SHP77 (cell line): ENCODE results near the gene ZNF280B.

ENCODE experiments used
- DNase-seq, 2 experiments: peaks; one replicate each; lab custom pipeline; 2025; lab: John Stamatoyannopoulos, UW

The ZNF280B gene

DNA sequence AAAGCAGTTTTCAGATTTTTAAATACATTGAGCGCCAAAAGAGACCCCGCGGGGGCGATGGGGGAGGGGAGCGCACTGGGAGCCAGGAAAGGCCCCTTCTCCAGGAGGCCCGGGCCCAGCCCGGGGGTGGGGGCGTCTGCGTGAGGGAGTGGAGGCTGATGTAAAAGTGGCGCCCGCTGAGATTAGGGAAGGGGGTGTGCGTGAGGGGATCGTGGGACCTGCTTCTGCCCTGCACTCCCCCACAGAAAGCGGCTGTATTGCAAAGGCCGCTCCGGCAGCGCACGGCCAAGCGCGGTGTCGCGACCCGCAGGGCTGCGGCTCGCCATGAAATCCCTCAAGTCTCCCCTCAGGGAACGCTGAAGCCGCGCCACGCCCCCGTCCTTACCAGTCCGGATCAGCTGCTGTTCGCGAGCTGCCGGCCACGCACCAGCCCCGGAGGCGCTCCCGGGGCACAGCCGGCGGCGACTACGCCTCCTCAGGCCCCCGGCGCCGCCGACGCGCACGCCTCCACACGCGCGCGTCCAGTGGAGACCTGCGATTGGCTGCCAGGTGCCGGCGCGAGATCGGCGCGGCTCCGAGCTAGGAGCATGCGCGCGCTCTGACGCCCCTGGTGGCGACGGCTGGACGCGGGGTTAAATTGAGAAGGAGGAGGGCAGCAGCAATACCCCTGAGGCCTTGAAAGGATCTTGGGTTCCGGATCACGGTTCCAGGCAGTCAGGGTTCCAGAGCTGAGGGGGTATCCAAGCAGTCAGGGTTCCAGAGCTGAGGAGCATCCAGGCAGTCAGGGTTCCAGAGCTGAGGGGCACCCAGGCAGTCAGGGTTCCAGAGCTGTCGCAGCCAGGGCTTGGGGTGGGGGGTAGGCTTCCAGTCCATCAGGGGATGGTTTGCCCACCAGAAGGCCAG, at the start of gene ZNF280B:
Gene ZNF280B (minus strand): TSS at position 469 of the 903 bp plus-strand sequence. CDS start 19,344 bp downstream, outside the sequence.
- peak; percentile 79 to 88 for DNase-seq

GRCh38 chr22:22556995-22557925, 48.7 kb upstream of the ZNF280B start:
- DNase-seq = no peak

GRCh38 chr22:22556578-22556977, 48.0 kb upstream of the ZNF280B start:
- no peak for DNase-seq

DNA sequence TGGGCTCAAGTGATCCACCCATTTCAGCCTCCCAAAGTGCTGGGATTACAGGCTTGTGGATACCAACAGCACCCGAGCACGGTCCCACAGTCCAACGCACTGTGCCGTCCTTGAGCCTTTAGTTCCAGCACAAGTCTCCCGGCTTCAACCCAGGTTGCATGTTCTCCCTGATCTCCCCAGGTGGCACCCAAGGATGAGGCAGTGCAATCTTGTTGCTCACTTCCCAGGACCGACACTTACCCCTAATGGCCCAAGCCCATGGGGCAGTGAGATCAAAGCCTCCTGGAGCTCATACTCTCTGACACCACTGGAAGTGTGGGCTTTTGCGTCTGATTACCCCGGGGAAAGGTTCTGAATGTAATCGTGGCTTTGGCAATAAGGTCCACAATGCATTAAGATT, 47.1 kb upstream of the ZNF280B start:
- DNase-seq = no peak

- no peak for DNase-seq
Measured at GRCh38 chr22:22554587-22555284, 46.2 kb upstream of the ZNF280B start.

DNA sequence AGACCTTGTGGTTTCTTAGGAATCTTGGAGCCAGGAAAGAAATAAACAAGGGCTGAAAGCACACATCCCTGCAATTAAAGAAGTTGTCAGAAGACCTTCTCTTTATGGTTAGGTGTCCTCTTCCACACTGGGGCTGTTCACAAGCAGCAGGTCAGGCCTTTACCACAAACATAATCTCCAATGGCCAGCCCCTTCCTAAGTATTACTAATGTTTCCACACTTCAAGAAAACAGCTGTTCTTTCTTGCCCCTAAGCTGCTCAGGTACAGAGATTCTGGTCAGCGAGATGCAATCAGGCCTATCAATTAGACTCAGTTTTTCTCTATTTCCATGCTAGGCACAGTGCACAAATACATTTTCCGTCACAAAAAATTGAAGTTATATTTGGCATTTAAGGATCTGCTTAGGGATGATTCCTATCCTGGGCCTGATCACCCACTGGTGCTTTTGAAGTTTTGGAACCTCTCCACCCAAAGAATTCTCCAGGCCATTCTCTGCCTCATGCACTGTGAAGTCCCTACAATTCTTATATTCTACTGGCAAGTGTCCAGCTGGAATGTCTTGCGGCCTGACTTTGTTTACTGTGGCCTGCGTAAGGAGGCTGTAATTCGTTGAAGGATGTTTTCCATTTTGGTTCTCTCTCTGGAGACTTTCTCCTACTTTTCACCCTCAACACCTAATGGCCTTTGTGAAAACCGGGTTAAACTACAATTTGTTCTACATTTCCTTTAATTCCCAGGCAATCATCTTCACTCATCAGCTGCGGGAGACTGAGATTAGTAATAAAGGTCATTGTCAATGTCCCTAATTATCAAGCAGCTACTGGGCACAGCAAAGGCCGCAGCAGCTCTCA, 45.4 kb upstream of the ZNF280B start:
- DNase-seq = no peak

DNA sequence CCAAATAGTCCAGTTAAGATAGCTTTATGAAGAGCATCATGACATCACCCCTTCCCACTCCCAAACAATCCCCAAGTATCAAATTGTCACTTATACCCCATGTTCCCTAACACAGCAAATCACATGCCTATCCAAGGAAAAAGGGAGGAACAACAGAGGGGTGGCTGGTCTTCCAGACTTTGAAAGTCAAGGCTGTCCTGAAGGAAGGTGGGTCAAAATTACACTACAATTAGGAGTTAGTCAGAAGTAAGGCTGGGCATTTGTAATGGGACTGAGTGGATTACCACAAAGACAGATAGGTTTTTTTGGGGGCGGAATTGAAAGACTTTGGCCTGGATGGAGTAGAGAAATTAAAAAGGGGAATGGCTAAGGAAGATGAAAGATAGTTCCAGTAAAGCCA, 44.6 kb upstream of the ZNF280B start:
- no peak for DNase-seq

DNA sequence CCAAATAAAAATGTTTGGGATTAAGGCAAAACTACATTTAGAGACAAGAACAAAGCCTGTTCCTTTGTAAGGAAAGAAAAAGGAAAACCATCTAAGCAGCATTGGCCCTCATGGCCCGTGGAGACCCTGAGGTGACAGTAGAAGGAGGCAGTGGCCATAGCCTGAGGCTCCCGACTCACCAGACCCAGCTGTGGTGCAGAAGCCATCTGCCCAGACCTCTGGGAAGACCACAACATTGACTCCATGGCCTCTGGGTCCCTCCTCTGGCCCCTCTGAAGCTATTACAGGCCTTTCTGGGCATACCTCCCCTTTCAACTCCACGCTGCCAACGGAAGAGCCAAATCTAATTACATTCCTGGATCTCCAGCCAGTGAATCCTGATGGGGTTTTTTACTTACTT, 44.1 kb upstream of the ZNF280B start:
- DNase-seq = no peak

DNA sequence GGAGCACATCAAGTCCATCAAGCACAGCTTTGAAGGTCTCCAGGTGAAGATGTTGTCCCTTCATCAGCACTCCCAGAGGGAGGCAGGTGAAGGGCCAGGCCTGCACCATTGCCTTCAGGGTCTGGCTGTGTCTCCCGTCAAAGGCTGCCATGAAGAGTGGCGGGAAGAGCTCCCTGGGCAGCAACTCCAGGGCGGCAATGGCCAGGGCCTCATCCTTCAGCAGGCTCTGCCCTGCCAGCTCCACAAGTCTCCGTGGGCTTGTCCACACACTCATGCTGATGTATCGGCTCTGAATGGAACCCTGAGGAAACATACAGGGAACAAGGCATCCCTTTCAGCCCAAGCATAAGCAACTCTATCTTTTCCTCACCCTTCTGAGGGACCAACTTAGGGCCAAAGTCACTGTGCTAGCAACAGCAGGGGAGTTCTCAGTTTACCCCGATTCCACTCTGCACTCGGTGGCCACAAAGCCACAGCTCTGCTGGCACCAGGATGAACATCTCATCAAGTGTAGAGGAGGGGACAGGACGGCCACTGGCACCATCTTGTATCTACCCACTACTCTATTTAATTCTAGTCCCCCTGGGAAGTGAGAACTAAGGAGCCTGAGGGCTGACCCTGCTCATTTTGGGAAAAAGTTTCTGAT, 42.4 kb upstream of the ZNF280B start:
- DNase-seq = no peak

DNA sequence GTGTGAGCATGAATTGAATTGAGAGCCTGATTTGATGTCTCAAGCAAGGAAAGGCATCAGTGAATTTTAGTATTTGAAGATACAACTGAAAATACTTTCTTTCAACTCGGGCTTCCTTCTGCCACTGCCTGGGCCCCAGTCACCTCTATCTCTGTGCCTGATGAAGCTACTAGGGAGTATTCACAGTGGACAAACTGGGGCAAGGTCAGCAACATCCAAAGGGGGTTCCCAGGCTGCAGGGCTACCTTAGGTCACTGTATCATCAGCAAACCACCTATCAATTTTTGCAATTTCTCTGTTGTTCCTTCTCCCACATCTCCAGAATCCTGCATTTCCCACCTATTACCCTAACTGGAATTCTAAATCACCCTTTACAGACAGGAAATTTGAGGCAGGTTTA, 40.4 kb upstream of the ZNF280B start:
- no peak for DNase-seq

- DNase-seq = no peak
Measured at GRCh38 chr22:22548317-22548716, 39.8 kb upstream of the ZNF280B start.

DNA sequence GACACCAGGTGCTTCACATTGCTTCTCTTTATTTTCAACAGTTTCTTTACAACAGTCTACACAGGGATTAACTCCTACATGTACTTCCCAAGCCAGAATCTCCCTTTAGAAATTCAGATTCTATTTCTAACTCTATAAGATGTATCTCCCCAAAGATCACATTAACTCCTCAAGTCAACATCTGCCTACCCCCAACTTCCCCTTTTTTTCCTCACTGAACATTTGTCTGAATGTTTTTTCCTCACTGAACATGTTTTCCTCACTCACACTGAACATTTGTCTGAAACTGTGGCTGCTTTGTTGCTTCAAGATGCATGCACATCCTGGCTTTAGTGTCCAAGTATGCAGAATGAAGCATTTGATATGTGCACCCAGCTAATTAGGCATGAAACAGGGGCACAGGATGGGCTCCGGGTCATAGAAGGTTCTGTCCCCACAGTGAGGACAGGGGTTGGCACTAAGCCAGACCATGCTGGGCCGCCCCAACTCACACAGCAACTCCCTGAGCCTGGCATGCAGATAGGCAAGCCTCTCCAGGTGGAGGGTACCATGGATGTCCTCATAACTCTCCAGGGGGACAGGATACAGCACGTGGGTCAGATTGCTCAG, 39.3 kb upstream of the ZNF280B start:
- no peak for DNase-seq

- DNase-seq = no peak
Measured at GRCh38 chr22:22547226-22547625, 38.7 kb upstream of the ZNF280B start.

DNA sequence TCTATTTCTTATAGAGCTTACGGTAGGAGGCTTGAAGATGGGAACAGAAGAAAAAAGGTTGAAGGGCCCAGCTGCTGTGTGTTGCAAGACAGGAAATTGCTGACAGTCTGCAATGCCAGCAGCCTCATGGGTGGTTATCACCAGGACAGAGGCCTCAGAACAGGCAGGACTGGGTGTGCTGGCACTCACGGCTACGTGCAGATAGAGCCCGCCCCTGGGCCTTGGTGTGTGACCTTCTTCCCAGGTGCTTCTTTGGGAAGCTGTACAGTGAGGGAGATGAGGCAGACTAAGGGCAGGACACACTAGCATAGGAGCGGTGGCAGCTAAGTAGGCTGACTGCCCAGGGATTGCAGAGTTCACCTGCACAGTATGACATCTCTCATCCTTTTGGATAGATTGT, 37.9 kb upstream of the ZNF280B start:
- no peak for DNase-seq

- no peak for DNase-seq
Measured at GRCh38 chr22:22545084-22545483, 36.5 kb upstream of the ZNF280B start.

- no peak for DNase-seq
Measured at GRCh38 chr22:22538226-22538989, 29.9 kb upstream of the ZNF280B start.

GRCh38 chr22:22536916-22537315, 28.4 kb upstream of the ZNF280B start:
- no peak for DNase-seq

DNA sequence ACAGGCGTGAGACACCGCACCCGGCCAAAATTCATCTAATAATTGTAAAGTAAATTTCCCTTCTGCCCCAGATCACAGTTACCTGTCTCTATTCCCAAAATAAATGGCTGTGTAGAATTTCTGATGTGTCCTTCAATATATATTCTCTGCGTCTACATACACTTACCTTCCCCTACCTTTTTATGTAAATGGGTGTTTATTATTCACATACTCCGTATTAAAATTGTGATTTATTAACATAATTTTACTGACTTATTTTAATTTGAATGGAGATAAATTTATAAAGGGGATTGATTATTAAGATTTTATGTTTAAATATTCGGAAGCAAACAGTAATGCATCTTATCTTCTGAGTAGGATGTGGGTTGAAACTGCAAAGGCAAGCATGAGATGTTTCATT, 28.0 kb upstream of the ZNF280B start:
- no peak for DNase-seq

DNA sequence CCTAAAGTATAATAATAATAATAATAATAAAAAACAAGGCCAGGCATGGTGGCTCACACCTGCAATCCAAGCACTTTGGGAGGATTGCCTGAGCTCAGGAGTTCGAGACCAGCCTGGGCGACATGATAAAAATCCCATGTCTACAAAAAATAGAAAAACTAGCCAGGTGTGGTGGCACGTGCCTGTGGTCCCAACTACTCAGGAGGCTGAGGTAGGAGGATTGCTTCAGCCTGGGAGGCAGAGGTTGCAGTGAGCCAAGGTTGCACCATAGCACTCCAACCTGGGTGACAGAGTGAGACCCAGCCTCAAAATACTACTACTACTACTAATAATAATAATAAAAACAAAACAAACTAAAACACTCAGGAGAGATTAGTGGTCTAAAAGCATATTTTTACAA, 27.1 kb upstream of the ZNF280B start:
- DNase-seq = no peak
